GM12875 (cell line): Measurements from ENCODE around the gene AATF.

ENCODE experiments used
- H3K4me3 ChIP-seq: one replicate; pipeline ENCODE4 v1.5.1; 2011; ENCODE audit warnings: low read depth, low read length, control low read depth
- TF ChIP-seq, protein P1 (sequence below): IDR thresholded peaks from 2 replicates; pipeline ENCODE4 v1.5.1; 2011; ENCODE audit warnings: low read depth, mild to moderate bottlenecking, control low read depth, inconsistent platforms, low read length, moderate library complexity, borderline replicate concordance; ENCODE audit not compliant: insufficient read depth

The AATF gene

GRCh38 chr17:36950027-36950426, 1.3 kb downstream of the AATF start:
- H3K4me3 ChIP-seq, result peak overlapping the region; percentile 96
- TF ChIP-seq, protein P1, sequence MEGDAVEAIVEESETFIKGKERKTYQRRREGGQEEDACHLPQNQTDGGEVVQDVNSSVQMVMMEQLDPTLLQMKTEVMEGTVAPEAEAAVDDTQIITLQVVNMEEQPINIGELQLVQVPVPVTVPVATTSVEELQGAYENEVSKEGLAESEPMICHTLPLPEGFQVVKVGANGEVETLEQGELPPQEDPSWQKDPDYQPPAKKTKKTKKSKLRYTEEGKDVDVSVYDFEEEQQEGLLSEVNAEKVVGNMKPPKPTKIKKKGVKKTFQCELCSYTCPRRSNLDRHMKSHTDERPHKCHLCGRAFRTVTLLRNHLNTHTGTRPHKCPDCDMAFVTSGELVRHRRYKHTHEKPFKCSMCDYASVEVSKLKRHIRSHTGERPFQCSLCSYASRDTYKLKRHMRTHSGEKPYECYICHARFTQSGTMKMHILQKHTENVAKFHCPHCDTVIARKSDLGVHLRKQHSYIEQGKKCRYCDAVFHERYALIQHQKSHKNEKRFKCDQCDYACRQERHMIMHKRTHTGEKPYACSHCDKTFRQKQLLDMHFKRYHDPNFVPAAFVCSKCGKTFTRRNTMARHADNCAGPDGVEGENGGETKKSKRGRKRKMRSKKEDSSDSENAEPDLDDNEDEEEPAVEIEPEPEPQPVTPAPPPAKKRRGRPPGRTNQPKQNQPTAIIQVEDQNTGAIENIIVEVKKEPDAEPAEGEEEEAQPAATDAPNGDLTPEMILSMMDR, result no peak

DNA sequence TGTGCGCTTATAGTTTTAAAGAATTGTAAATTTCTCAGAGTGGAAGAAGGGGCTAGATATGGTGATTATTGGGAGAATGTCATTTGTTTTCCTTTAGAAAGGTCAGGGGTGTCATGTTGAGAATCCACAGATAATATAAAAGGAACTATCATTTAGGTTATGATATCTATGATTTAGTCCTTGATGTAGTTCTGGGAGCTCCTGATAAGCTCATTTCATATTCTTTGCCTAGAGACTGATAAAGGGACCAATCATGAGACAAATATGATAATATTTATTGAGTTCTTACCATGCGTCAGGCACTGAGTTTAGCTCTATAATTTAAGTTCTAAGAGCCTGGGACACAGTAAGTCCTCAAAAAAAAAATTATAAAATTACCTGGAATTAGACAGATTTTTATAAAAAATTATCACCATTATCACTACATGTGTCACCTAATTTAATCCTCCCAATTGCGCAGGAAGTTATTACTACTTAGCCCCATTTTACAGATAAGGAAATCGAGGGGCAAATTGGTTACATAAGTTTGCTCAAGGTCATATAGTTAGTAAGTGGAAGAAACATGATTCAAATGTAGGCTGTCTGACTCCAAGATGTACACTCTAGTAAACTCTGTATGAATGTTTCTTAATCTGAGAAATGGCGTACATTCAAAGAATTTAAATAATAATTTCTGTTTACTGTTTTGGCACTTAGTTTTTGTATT, 2.5 kb downstream of the AATF start:
- TF ChIP-seq, protein P1, result no peak
- no peak overlapping the region for H3K4me3 ChIP-seq

DNA sequence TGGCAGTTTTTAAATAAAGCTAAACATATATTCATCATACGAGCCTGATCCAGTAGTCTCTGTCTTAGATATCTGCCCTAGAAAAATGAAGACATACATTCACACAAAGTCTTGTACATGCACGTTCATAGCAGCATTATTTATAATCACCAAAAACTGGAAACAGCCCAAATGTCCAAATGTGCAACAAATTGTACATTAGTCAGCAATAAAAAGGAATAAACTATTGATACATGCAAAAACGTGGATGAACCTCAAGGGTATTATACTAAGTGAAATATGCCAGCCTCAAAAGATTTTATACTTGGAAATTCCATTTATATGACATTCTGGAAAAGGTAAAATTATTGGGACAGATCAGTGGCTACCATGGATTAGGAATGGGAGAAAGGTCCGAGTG, 22.8 kb downstream of the AATF start:
- TF ChIP-seq, protein P1, result no peak
- no peak overlapping the region for H3K4me3 ChIP-seq

DNA sequence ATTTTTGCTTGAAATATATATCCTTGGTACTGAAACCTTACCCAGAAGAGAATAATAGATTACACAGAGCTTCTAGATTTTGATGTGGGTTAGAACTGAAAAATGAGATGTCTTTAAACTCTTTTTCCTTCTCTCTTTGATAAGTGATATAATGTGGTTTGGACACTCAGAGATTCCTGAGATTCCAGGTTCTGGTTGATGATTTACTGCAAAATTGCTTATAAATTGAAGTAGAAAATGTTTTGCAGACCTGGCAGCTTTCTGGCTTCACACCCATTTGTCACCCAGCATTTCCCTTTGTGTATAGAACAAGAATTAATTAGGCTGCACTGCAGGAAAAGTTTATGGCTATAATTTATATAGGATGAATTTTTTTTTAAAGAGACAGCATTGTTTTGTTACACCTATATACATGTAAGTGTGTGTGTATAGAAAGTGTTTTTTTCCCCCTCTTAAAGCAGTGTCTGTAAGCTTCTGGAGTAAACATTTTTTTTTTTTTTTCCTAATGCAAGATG, 23.5 kb downstream of the AATF start:
- H3K4me3 ChIP-seq, result no peak overlapping the region
- TF ChIP-seq, protein P1, result no peak

DNA sequence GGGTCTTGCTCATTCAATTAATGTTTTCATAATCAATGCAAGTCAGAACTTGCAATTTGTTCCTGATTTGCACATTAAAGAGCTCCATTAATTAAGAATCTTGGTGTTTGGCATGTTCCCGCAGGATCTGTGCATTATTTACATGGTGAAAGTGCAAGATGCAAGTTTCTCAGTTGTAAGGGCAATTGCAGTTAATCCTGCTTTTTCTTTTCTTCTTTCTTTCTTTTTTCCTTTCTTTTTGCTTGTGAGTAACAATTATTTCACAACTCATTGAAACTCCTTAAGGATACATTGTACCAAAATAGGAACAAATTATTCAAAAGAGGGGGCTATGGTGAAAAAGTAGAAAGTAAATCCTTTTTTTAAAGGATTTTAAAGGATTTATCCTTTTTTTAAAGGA, 24.2 kb downstream of the AATF start:
- TF ChIP-seq, protein P1, result no peak
- no peak overlapping the region for H3K4me3 ChIP-seq

GRCh38 chr17:36975922-36976515, 27.3 kb downstream of the AATF start:
- H3K4me3 ChIP-seq, result no peak overlapping the region
- TF ChIP-seq, protein P1, result no peak

GRCh38 chr17:36977066-36977465, 28.3 kb downstream of the AATF start:
- TF ChIP-seq, protein P1, result no peak
- no peak overlapping the region for H3K4me3 ChIP-seq
